Panc1 (cell line): ENCODE results near the gene CDC42EP3.

Source experiments
- CTCF ChIP-seq: fragments of 450-650 bp; IDR thresholded peaks from 2 replicates; pipeline ENCODE4 v1.5.1; 2017; ENCODE audit warnings: mild to moderate bottlenecking
- POLR2AphosphoS5 ChIP-seq: IDR thresholded peaks from 2 replicates; pipeline ENCODE4 v1.6.1; 2012; ENCODE audit warnings: mild to moderate bottlenecking, low read depth, low read length, moderate library complexity
- SIN3A ChIP-seq: IDR thresholded peaks from 2 replicates; pipeline ENCODE4 v1.6.1; 2012; ENCODE audit warnings: low read depth, mild to moderate bottlenecking, low read length, moderate library complexity, borderline replicate concordance; ENCODE audit not compliant: insufficient read depth
- TCF7L2 ChIP-seq: IDR thresholded peaks from 2 replicates; pipeline ENCODE4 v1.6.1; 2011; ENCODE audit warnings: mild to moderate bottlenecking, low read depth, low read length, inconsistent platforms
- TF ChIP-seq, protein P1 (sequence below), 2 experiments: IDR thresholded peaks; 2 replicates each; pipeline ENCODE4 v1.6.1; 2011 to 2012; ENCODE audit warnings: low read depth in 2 of 2, control low read depth in 1 of 2, low read length in 1 of 2, mild to moderate bottlenecking in 1 of 2, moderate library complexity in 1 of 2; ENCODE audit not compliant: insufficient read depth in 1 of 2

- TF ChIP-seq, protein P1, sequence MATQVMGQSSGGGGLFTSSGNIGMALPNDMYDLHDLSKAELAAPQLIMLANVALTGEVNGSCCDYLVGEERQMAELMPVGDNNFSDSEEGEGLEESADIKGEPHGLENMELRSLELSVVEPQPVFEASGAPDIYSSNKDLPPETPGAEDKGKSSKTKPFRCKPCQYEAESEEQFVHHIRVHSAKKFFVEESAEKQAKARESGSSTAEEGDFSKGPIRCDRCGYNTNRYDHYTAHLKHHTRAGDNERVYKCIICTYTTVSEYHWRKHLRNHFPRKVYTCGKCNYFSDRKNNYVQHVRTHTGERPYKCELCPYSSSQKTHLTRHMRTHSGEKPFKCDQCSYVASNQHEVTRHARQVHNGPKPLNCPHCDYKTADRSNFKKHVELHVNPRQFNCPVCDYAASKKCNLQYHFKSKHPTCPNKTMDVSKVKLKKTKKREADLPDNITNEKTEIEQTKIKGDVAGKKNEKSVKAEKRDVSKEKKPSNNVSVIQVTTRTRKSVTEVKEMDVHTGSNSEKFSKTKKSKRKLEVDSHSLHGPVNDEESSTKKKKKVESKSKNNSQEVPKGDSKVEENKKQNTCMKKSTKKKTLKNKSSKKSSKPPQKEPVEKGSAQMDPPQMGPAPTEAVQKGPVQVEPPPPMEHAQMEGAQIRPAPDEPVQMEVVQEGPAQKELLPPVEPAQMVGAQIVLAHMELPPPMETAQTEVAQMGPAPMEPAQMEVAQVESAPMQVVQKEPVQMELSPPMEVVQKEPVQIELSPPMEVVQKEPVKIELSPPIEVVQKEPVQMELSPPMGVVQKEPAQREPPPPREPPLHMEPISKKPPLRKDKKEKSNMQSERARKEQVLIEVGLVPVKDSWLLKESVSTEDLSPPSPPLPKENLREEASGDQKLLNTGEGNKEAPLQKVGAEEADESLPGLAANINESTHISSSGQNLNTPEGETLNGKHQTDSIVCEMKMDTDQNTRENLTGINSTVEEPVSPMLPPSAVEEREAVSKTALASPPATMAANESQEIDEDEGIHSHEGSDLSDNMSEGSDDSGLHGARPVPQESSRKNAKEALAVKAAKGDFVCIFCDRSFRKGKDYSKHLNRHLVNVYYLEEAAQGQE (IDR thresholded peaks at IDR 0.05; ENCODE audit: insufficient read depth in 1 of 2, low read depth in 2 of 2, low read length in 1 of 2) = no peak
- TF ChIP-seq CTCF (no peak), POLR2AphosphoS5 (no peak), SIN3A (no peak), TCF7L2 (no peak)
Measured at GRCh38 chr2:37600735-37601134, 70.7 kb downstream of the CDC42EP3 start.
